SK-N-MC (cell line): ENCODE measurements around the gene NINJ2.
"Not testable (repeated sequence)": the region's sequence is repeated elsewhere in the genome, so short reads cannot be mapped to it uniquely, and the experiment has no call there.

ENCODE experiments used
- DNase-seq: peaks from one replicate; pipeline ENCODE4 v3.0.0-alpha.2; 2011; ENCODE audit warnings: low read depth, low spot score
- H3K27ac ChIP-seq: fragments of 200-600 bp; sonication (generic); 2 replicates; pipeline ENCODE4 v1.5.1; 2016; ENCODE audit warnings: mixed run types
- H3K36me3 ChIP-seq: fragments of 200-600 bp; sonication (generic); 2 replicates; pipeline ENCODE4 v1.6.1; 2017; ENCODE audit warnings: antibody characterized with exemption, low read length, mixed read lengths; ENCODE audit not compliant: insufficient read depth
- H3K4me3 ChIP-seq: fragments of 200-600 bp; sonication (generic); 2 replicates; pipeline ENCODE4 v1.5.1; 2016
- H3K9ac ChIP-seq: fragments of 200-600 bp; sonication (generic); 2 replicates; pipeline ENCODE4 v1.8.0; 2017; ENCODE audit warnings: mixed run types, mixed read lengths; ENCODE audit not compliant: insufficient read length
- H3K9me3 ChIP-seq: fragments of 200-600 bp; sonication (generic); 2 replicates; pipeline ENCODE4 v1.6.1; 2017; ENCODE audit warnings: low read depth, mild to moderate bottlenecking, antibody characterized with exemption, low read length, moderate library complexity, mixed read lengths
- EZH2 ChIP-seq: fragments of 200-600 bp; sonication (generic); IDR thresholded peaks from one replicate; pipeline ENCODE4 v1.6.1; 2017; ENCODE audit warnings: antibody characterized with exemption
- FOXP2 ChIP-seq: optimal IDR thresholded peaks from 2 replicates; pipeline ENCODE3; 2011; ENCODE audit warnings: mild to moderate bottlenecking, moderate library complexity; ENCODE audit not compliant: insufficient read depth; ENCODE audit errors: extremely low read length, control extremely low read depth
- POLR2AphosphoS5 ChIP-seq: IDR thresholded peaks from 2 replicates; pipeline ENCODE4 v1.6.1; 2012; ENCODE audit warnings: mild to moderate bottlenecking, low read depth, low read length, borderline replicate concordance

Gene NINJ2

GRCh38 chr12:581321-581720, 81.9 kb downstream of the NINJ2 start:
- Histone ChIP-seq H3K4me3 (no peak overlapping the region), H3K9ac (no peak overlapping the region), H3K36me3 (no peaks in the 10 kb centered on the region), H3K9me3 (no peaks in the 10 kb centered on the region), H3K27ac (no peak overlapping the region)
- no peak for DNase-seq
- TF ChIP-seq POLR2AphosphoS5 = no peak
- TF ChIP-seq FOXP2 = no peak
- TF ChIP-seq EZH2 = no peak

- DNase-seq = no peak
- H3K4me3 ChIP-seq = no peak overlapping the region
- no peaks in the 10 kb centered on the region for H3K36me3 ChIP-seq
- H3K9me3 ChIP-seq = no peaks in the 10 kb centered on the region
- H3K27ac ChIP-seq = no peak overlapping the region
- no peak overlapping the region for H3K9ac ChIP-seq
- TF ChIP-seq POLR2AphosphoS5 (no peak), EZH2 (no peak), FOXP2 (no peak)
Measured at GRCh38 chr12:580813-581212, 82.4 kb downstream of the NINJ2 start.

DNA sequence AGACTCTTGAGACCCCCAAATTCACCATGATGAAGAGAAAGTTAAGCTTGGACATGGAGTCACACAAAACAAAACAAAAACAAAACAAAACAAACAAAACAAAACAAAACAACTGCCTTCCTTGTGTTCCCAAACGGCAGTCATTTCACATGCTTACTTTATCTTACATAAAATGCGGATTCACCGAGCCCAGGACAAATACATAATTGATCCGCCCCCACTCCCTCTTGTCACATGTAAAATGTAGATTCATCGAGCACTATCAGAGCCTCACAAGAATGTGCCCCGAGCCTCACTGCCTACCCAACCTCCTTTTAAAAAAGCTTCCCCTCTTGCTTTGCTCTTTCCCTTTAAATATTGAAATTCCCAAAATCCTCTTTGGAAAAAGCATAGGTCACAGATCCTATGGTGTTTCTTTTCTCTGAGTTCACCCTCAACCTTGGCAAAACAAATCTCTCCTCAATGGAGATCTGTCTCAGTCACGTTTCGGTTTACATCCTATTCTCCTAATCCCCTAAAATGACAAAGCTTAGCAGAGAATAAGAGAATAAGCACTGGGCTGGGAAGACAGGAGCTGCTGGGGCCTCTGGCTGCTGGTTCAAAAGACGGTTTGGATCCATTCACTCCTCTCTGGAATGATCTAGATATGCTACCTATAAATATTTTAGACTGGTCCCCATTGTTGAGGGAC, 83.7 kb downstream of the NINJ2 start:
- Histone ChIP-seq H3K27ac (no peak overlapping the region), H3K9ac (no peak overlapping the region), H3K36me3 (no peaks in the 10 kb centered on the region), H3K4me3 (no peak overlapping the region), H3K9me3 (no peaks in the 10 kb centered on the region)
- no peak for DNase-seq
- TF ChIP-seq EZH2 (no peak), FOXP2 (no peak), POLR2AphosphoS5 (no peak)

GRCh38 chr12:578748-579419, 84.4 kb downstream of the NINJ2 start:
- Histone ChIP-seq H3K4me3 (no peak overlapping the region), H3K36me3 (no peaks in the 10 kb centered on the region), H3K9me3 (no peaks in the 10 kb centered on the region), H3K9ac (no peak overlapping the region), H3K27ac (no peak overlapping the region)
- DNase-seq = no peak
- TF ChIP-seq POLR2AphosphoS5 (no peak), FOXP2 (no peak), EZH2 (no peak)

GRCh38 chr12:577994-578747, 85.1 kb downstream of the NINJ2 start:
- H3K4me3 ChIP-seq, H3K9ac ChIP-seq, H3K9me3 ChIP-seq, DNase-seq, H3K36me3 ChIP-seq, H3K27ac ChIP-seq: not testable (repeated sequence)

GRCh38 chr12:576615-577110, 86.6 kb downstream of the NINJ2 start:
- TF ChIP-seq EZH2 (no peak), FOXP2 (no peak), POLR2AphosphoS5 (no peak)
- Histone ChIP-seq H3K27ac (no peak overlapping the region), H3K4me3 (no peak overlapping the region), H3K36me3 (no peaks in the 10 kb centered on the region), H3K9ac (peak overlapping the region; percentile 59), H3K9me3 (no peaks in the 10 kb centered on the region)
- DNase-seq = no peak

DNA sequence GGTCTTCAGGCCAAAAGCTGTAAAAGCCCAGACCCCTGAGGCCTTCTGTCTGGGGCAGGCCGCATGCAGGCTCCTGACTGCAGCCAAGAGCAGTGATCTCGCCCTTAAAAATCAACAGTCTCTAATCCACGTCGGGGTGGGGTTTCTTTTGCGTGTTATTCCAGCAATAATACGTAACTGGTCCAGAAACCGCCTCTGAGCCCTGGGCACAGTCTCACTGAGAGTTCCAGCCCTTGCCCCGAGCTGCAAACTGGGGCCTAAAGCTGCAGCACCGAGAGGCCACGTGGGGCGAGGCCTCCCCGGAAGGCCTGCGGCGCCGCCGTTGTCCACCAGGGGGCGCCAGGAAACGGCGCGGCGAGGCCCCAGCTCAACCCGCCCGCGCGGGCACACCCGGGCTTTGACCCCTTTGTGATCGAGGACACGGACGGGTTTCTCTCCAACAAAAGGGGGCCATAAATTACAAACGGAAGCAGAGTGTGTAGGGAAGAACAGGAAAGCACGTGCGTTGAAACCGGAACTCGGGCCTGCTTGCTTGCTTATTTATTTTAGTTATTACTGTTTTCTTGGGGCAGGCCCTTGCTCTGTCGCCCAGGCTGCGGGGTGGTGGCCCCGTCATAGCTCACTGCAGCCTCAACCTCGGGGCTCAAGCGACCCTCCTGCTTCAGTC, 87.2 kb downstream of the NINJ2 start:
- no peaks in the 10 kb centered on the region for H3K36me3 ChIP-seq
- H3K27ac ChIP-seq = 0 out of 2 replicates have a peak overlapping the region, but pooled peaks have one; percentile 45
- TF ChIP-seq FOXP2 = peak; percentile 26
- TF ChIP-seq EZH2 = no peak
- peak; percentile 30; the same call in 1 of the 2 replicates for TF ChIP-seq POLR2AphosphoS5
- H3K9ac ChIP-seq = peak overlapping the region; percentile 75
- 0 out of 2 replicates have a peak overlapping the region, but pooled peaks have one; percentile 16 for H3K4me3 ChIP-seq
- no peaks in the 10 kb centered on the region for H3K9me3 ChIP-seq
- DNase-seq = no peak

DNA sequence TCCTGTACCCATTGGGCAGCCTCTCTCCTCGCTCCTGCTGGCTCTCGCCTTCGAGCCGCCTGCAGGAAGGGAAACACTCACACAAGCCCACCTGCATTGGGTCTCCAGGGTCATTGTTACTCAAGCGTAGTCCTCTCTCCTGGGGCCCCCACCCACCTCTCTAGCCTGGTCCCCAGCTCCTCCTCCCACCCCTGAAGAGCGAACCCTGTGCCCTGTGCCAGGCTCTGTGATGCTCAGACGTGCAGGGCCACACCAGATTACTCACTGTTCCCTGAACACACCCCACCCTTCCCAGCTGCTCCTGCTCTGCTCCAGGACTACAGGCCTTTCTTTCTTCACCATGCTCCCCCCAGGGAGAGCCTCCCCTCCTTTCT, 88.1 kb downstream of the NINJ2 start:
- Histone ChIP-seq H3K9ac (no peak overlapping the region), H3K27ac (no peak overlapping the region), H3K4me3 (no peak overlapping the region), H3K9me3 (no peaks in the 10 kb centered on the region), H3K36me3 (no peaks in the 10 kb centered on the region)
- TF ChIP-seq POLR2AphosphoS5 = no peak
- TF ChIP-seq FOXP2 = no peak
- no peak for TF ChIP-seq EZH2
- DNase-seq = no peak
